Cardiac fibroblast (primary cell): ENCODE results near the gene DDA1.
A peak's percentile ranks its signal among the peaks of the same experiment; 100 is the strongest.

ENCODE experiments used
- DNase-seq, 2 donors: peaks; one replicate each; pipeline versions ENCODE4 v3.0.0 to v3.0.0-alpha.2; 2010; ENCODE audit warnings: low read depth in 2 of 2
- H3K4me3 ChIP-seq, 2 donors: replicated peaks in 1 of 2; 1 replicate in 1 of 2; 2 replicates in 1 of 2; pipeline ENCODE4 v1.5.1; 2011; ENCODE audit warnings: low read depth in 2 of 2, low read length in 2 of 2, mild to moderate bottlenecking in 2 of 2, moderate library complexity in 1 of 2
- CTCF ChIP-seq: IDR thresholded peaks from one replicate; pipeline ENCODE4 v1.5.1; 2011; ENCODE audit warnings: low read depth, mild to moderate bottlenecking, low read length, inconsistent platforms

Gene DDA1

GRCh38 chr19:17351815-17352435 lies 42.6 kb downstream of the DDA1 start:
- TF ChIP-seq CTCF = no peak
- DNase-seq = no peak
- no peak overlapping the region for H3K4me3 ChIP-seq

- no peak overlapping the region for H3K4me3 ChIP-seq
- TF ChIP-seq CTCF = no peak
- DNase-seq = peak in 1 of 2 donors; percentile 74
Measured at GRCh38 chr19:17352608-17353280, 43.4 kb downstream of the DDA1 start.

GRCh38 chr19:17353386-17353785 lies 44.0 kb downstream of the DDA1 start:
- no peak overlapping the region for H3K4me3 ChIP-seq
- DNase-seq = no peak
- no peak for TF ChIP-seq CTCF

- no peak overlapping the region for H3K4me3 ChIP-seq
- no peak for TF ChIP-seq CTCF
- DNase-seq = peak in 1 of 2 donors; percentile 25
Measured at GRCh38 chr19:17357078-17357666, 47.8 kb downstream of the DDA1 start.

- TF ChIP-seq CTCF = no peak
- no peak for DNase-seq
- H3K4me3 ChIP-seq = no peak overlapping the region
Measured at GRCh38 chr19:17357724-17358123, 48.4 kb downstream of the DDA1 start.

GRCh38 chr19:17358395-17358794 lies 49.0 kb downstream of the DDA1 start:
- no peak overlapping the region for H3K4me3 ChIP-seq
- no peak for TF ChIP-seq CTCF
- DNase-seq = peak; percentile 56 to 62
